ENCODE data around the gene TRAPPC2B. TPM values are rescaled to one million over a fixed set of nuclear protein-coding genes. Genes with fewer than 3 reads are reported as not detected.

The TRAPPC2B gene
- total RNA-seq, 1 donor: 12.3 TPM

DNA sequence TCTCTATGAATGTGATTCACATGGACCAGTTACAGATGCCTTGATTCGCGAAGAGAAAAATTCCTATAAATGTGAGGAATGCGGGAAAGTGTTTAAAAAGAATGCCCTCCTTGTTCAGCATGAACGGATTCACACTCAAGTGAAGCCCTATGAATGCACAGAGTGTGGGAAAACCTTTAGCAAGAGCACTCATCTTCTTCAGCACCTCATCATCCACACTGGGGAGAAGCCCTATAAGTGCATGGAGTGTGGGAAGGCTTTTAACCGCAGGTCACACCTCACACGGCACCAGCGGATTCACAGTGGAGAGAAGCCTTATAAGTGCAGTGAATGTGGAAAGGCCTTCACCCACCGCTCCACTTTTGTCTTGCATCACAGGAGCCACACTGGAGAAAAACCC lies 35.4 kb upstream of the TRAPPC2B start:
- peaks cover 64% of the 10 kb centered on the region for H3K36me3 ChIP-seq (ENCODE audit: insufficient read depth, low read length)
- H2AFZ ChIP-seq (ENCODE audit: low read length): no peak overlapping the region
- peaks cover 14% of the 10 kb centered on the region for H3K79me2 ChIP-seq (ENCODE audit: insufficient read depth, low read length)

GRCh38 chr19:57334191-57334590 lies 29.2 kb upstream of the TRAPPC2B start:
- Histone ChIP-seq H3K4me2 (ENCODE audit: insufficient read depth, low read length) (no peak overlapping the region), H3K4me1 (ENCODE audit: insufficient read depth, low read length) (peaks cover 5% of the 10 kb centered on the region), H3K4me3 (ENCODE audit: insufficient read depth, low read length) (no peak overlapping the region), H3K9me3 (ENCODE audit: low read depth, low read length) (no peaks in the 10 kb centered on the region), H2AFZ (ENCODE audit: low read length) (no peak overlapping the region), H3K36me3 (ENCODE audit: insufficient read depth, low read length) (peaks cover 7% of the 10 kb centered on the region), H3K79me2 (ENCODE audit: insufficient read depth, low read length) (no peaks in the 10 kb centered on the region), H3K27me3 (ENCODE audit: insufficient read depth, low read length) (no peaks in the 10 kb centered on the region), H3K27ac (ENCODE audit: low read depth, low read length) (no peak overlapping the region), H4K20me1 (ENCODE audit: insufficient read depth, low read length) (no peaks in the 10 kb centered on the region)
- no peak for TF ChIP-seq CTCF (IDR thresholded peaks at IDR 0.05; ENCODE audit: extremely low read depth, low read depth, low read length)
- no peak for DNase-seq (ENCODE audit: insufficient read length, low spot score, missing footprints)

More for the DNA sequence above, 35.4 kb upstream of the TRAPPC2B start:
- no peak for TF ChIP-seq CTCF (IDR thresholded peaks at IDR 0.05; ENCODE audit: extremely low read depth, low read depth, low read length)
- no peak overlapping the region for H3K4me3 ChIP-seq (ENCODE audit: insufficient read depth, low read length)
- no peaks in the 10 kb centered on the region for H3K4me1 ChIP-seq (ENCODE audit: insufficient read depth, low read length)
- no peak overlapping the region for H3K27ac ChIP-seq (ENCODE audit: low read depth, low read length)
- no peak for DNase-seq (ENCODE audit: insufficient read length, low spot score, missing footprints)
- peaks cover 15% of the 10 kb centered on the region for H3K9me3 ChIP-seq (ENCODE audit: low read depth, low read length)
- H4K20me1 ChIP-seq (ENCODE audit: insufficient read depth, low read length): no peaks in the 10 kb centered on the region
- H3K4me2 ChIP-seq (ENCODE audit: insufficient read depth, low read length): no peak overlapping the region
- no peaks in the 10 kb centered on the region for H3K27me3 ChIP-seq (ENCODE audit: insufficient read depth, low read length)

GRCh38 chr19:57338877-57339276 lies 24.5 kb upstream of the TRAPPC2B start:
- Histone ChIP-seq H3K27me3 (ENCODE audit: insufficient read depth, low read length) (no peaks in the 10 kb centered on the region), H3K9me3 (ENCODE audit: low read depth, low read length) (no peaks in the 10 kb centered on the region), H3K4me2 (ENCODE audit: insufficient read depth, low read length) (no peak overlapping the region), H3K36me3 (ENCODE audit: insufficient read depth, low read length) (no peaks in the 10 kb centered on the region), H3K79me2 (ENCODE audit: insufficient read depth, low read length) (no peaks in the 10 kb centered on the region), H3K4me1 (ENCODE audit: insufficient read depth, low read length) (peaks cover 5% of the 10 kb centered on the region), H2AFZ (ENCODE audit: low read length) (no peak overlapping the region), H3K27ac (ENCODE audit: low read depth, low read length) (no peak overlapping the region), H4K20me1 (ENCODE audit: insufficient read depth, low read length) (no peaks in the 10 kb centered on the region), H3K4me3 (ENCODE audit: insufficient read depth, low read length) (no peak overlapping the region)
- no peak for TF ChIP-seq CTCF (IDR thresholded peaks at IDR 0.05; ENCODE audit: extremely low read depth, low read depth, low read length)
- DNase-seq (ENCODE audit: insufficient read length, low spot score, missing footprints): no peak

DNA sequence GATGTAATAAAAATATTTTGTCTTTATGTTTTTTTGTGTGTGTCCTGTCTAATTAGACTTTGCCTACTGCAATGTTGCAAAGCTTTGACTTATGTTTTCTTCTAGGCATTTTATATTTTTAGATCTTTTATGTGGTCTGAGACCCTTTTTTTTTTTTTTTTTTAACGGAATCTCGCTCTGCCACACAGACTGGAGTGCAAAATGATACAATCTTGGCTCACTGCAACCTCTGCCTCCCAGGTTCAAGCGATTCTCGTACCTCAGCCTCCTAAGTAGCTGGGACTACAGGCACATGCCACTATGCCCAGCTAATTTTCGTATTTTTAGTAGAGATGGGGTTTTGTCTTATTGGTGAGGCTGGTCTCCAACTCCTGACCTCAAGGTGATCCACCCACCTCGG lies 20.8 kb upstream of the TRAPPC2B start:
- Histone ChIP-seq H3K9me3 (ENCODE audit: low read depth, low read length) (no peaks in the 10 kb centered on the region), H3K36me3 (ENCODE audit: insufficient read depth, low read length) (no peaks in the 10 kb centered on the region), H3K4me3 (ENCODE audit: insufficient read depth, low read length) (no peak overlapping the region), H4K20me1 (ENCODE audit: insufficient read depth, low read length) (no peaks in the 10 kb centered on the region), H3K27ac (ENCODE audit: low read depth, low read length) (no peak overlapping the region), H3K4me2 (ENCODE audit: insufficient read depth, low read length) (no peak overlapping the region), H2AFZ (ENCODE audit: low read length) (no peak overlapping the region), H3K27me3 (ENCODE audit: insufficient read depth, low read length) (no peaks in the 10 kb centered on the region), H3K79me2 (ENCODE audit: insufficient read depth, low read length) (no peaks in the 10 kb centered on the region), H3K4me1 (ENCODE audit: insufficient read depth, low read length) (peaks cover 5% of the 10 kb centered on the region)
- TF ChIP-seq CTCF (IDR thresholded peaks at IDR 0.05; ENCODE audit: extremely low read depth, low read depth, low read length): no peak
- no peak for DNase-seq (ENCODE audit: insufficient read length, low spot score, missing footprints)

All from osteoblast (primary cell).